Neuronal stem cell (in vitro differentiated cells): Measurements from ENCODE around the gene RING1.

Source experiments
- small RNA-seq: library from polyadenylated mRNA; stranded (forward); fragments of <200 nt; extraction: miRNeasy Mini kit (QIAGEN cat#:217004); gene quantifications from one replicate; pipeline ENCODE3, GENCODE V24; 2013; ENCODE audit not compliant: insufficient read depth

RING1 gene

Small RNA genes within 50 kb of the gene (small RNA-seq; reads per million reads assigned to genes)
- 861 reads per million, percentile 99 among the genes with 10 or more reads in this experiment for gene MIR219A1
- gene RNY4P10, result 1.6 reads per million
